ENCODE data around the gene TKT.

- TF ChIP-seq CTCF (conservative IDR thresholded peaks at IDR 0.05) (no peak), ZFX (IDR thresholded peaks at IDR 0.05) (no peak)
These were observed 73.0 kb downstream of the TKT start for GRCh38 chr3:53182764-53183355.
